Natural killer cell (primary cell): ENCODE data around the gene IL31. TPM values are rescaled to one million over a fixed set of nuclear protein-coding genes. Genes with fewer than 3 reads are reported as not detected.

Experiments used
- ATAC-seq, 3 donors: fragments of 150-1000 bp in 2 of 3; fragments of 200-7000 bp in 1 of 3; cut with Tn5 transposase; 1 replicate in 1 of 3; 2 replicates in 2 of 3; pipeline ENCODE4 v1.10.0; 2021; ENCODE audit warnings: mild to moderate bottlenecking in 2 of 3, moderate library complexity in 2 of 3
- DNase-seq, 2 donors: peaks; one replicate each; pipeline versions ENCODE4 v3.0.0 to v3.0.0-alpha.2; 2013 to 2021; ENCODE audit warnings: mixed read lengths in 1 of 2
- H3K27ac ChIP-seq: one replicate; pipeline ENCODE4 v1.5.1; 2013; ENCODE audit warnings: mild to moderate bottlenecking, low read length
- H3K27me3 ChIP-seq: one replicate; pipeline ENCODE4 v1.6.1; 2013; ENCODE audit warnings: low read length; ENCODE audit not compliant: control insufficient read depth, insufficient read depth
- H3K36me3 ChIP-seq: one replicate; pipeline ENCODE4 v1.6.1; 2013; ENCODE audit warnings: low read length; ENCODE audit not compliant: control insufficient read depth, insufficient read depth
- H3K4me1 ChIP-seq: one replicate; pipeline ENCODE4 v1.6.1; 2013; ENCODE audit warnings: low read length; ENCODE audit not compliant: control insufficient read depth, insufficient read depth
- H3K4me3 ChIP-seq: one replicate; pipeline ENCODE4 v1.5.1; 2013; ENCODE audit warnings: low read length
- H3K9me3 ChIP-seq: one replicate; pipeline ENCODE4 v1.6.1; 2013; ENCODE audit warnings: low read length; ENCODE audit not compliant: control insufficient read depth, insufficient read depth
- H3K27ac Mint-ChIP-seq, 2 donors: one replicate each; pipeline ENCODE4 v1.8.0; 2022; ENCODE audit warnings: mild to moderate bottlenecking in 2 of 2, mixed read lengths in 2 of 2, moderate library complexity in 1 of 2
- H3K27me3 Mint-ChIP-seq, 2 donors: one replicate each; pipeline ENCODE4 v1.8.0; 2022; ENCODE audit warnings: low read depth in 2 of 2, mixed read lengths in 2 of 2
- H3K36me3 Mint-ChIP-seq: one replicate; pipeline ENCODE4 v1.8.0; 2022; ENCODE audit warnings: mixed read lengths
- H3K4me1 Mint-ChIP-seq, 2 donors: one replicate each; pipeline ENCODE4 v1.8.0; 2022; ENCODE audit warnings: mixed read lengths in 2 of 2
- H3K4me3 Mint-ChIP-seq: one replicate; pipeline ENCODE4 v1.8.0; 2022; ENCODE audit warnings: mild to moderate bottlenecking, moderate library complexity, mixed read lengths
- H3K9me3 Mint-ChIP-seq, 2 donors: one replicate each; pipeline ENCODE4 v1.8.0; 2022; ENCODE audit warnings: mixed read lengths in 2 of 2
- CTCF ChIP-seq: fragments of 200-600 bp; IDR thresholded peaks from one replicate; pipeline ENCODE4 v1.8.0; 2022; ENCODE audit warnings: antibody characterized with exemption
- WGBS: methylation state at CpG from one replicate; pipeline ENCODE4 v1.1.7; 2013; ENCODE audit warnings: missing lambda C conversion rate; ENCODE audit not compliant: insufficient coverage; 5-methylcytosine and 5-hydroxymethylcytosine counted together
- intact Hi-C: fragments of 100-400 bp; cut with micrococcal nuclease; formaldehyde crosslinking; loops from one replicate; pipeline ENCODE4 v1.14.2; 2022
- total RNA-seq, 4 donors: library from RNA; stranded (reverse); fragments of 120-200 nt in 1 of 4; gene quantifications; one replicate each; pipeline versions ENCODE4 v1.2.3 to v1.2.4, GENCODE V29; 2013 to 2022

The IL31 gene
- total RNA-seq, 3 donors from 2014 or later (not counting 1 experiment from before 2014, with no cell fraction given) = not detected

- H3K4me3 ChIP-seq = no peak overlapping the region
- DNase-seq (no peak), ATAC-seq (no peak)
- H3K4me1 Mint-ChIP-seq = peaks cover 0 to 5% of the 10 kb centered on the region in 2 donors
- peaks cover 44% of the 10 kb centered on the region for H3K36me3 ChIP-seq
- no peak overlapping the region for H3K27ac ChIP-seq
- no peaks in the 10 kb centered on the region for H3K4me1 ChIP-seq
- H3K9me3 Mint-ChIP-seq = no peaks in the 10 kb centered on the region
- H3K9me3 ChIP-seq = no peaks in the 10 kb centered on the region
- no peaks in the 10 kb centered on the region for H3K27me3 ChIP-seq
- intact Hi-C loops = no loop called here
- no peaks in the 10 kb centered on the region for H3K27me3 Mint-ChIP-seq
- no peaks in the 10 kb centered on the region for H3K36me3 Mint-ChIP-seq
- TF ChIP-seq CTCF = no peak
- H3K4me3 Mint-ChIP-seq = no peak overlapping the region
- no peak overlapping the region for H3K27ac Mint-ChIP-seq
- WGBS = 94% methylated on average over 21 of the region's 21 CpGs
Measured at GRCh38 chr12:122141911-122142725, 31.9 kb downstream of the IL31 start.

GRCh38 chr12:122140467-122141257, 33.4 kb downstream of the IL31 start:
- Mint-ChIP-seq H3K27ac (no peak overlapping the region), H3K27me3 (no peaks in the 10 kb centered on the region), H3K36me3 (no peaks in the 10 kb centered on the region), H3K9me3 (no peaks in the 10 kb centered on the region), H3K4me3 (no peak overlapping the region), H3K4me1 (peaks cover 0 to 5% of the 10 kb centered on the region in 2 donors)
- DNase-seq (no peak), ATAC-seq (peak in 1 of 3 donors; percentile 8)
- intact Hi-C loops = no loop called here
- no peak for TF ChIP-seq CTCF
- Histone ChIP-seq H3K27ac (no peak overlapping the region), H3K9me3 (no peaks in the 10 kb centered on the region), H3K4me1 (no peaks in the 10 kb centered on the region), H3K4me3 (no peak overlapping the region), H3K27me3 (no peaks in the 10 kb centered on the region), H3K36me3 (peaks cover 48% of the 10 kb centered on the region)
- WGBS = 92% methylated on average over 19 of the region's 19 CpGs

GRCh38 chr12:122139941-122140340, 34.1 kb downstream of the IL31 start:
- H3K27ac ChIP-seq = no peak overlapping the region
- DNase-seq = no peak
- H3K4me3 Mint-ChIP-seq = no peak overlapping the region
- no peak overlapping the region for H3K4me3 ChIP-seq
- no peaks in the 10 kb centered on the region for H3K36me3 Mint-ChIP-seq
- no peak for ATAC-seq
- WGBS = 93% methylated on average over 7 of the region's 8 CpGs
- H3K27me3 ChIP-seq = no peaks in the 10 kb centered on the region
- no peak overlapping the region for H3K27ac Mint-ChIP-seq
- peaks cover 0 to 5% of the 10 kb centered on the region in 2 donors for H3K4me1 Mint-ChIP-seq
- intact Hi-C loops = no loop called here
- H3K36me3 ChIP-seq = peaks cover 55% of the 10 kb centered on the region
- TF ChIP-seq CTCF = no peak
- H3K4me1 ChIP-seq = no peaks in the 10 kb centered on the region
- no peaks in the 10 kb centered on the region for H3K9me3 Mint-ChIP-seq
- no peaks in the 10 kb centered on the region for H3K27me3 Mint-ChIP-seq
- H3K9me3 ChIP-seq = no peaks in the 10 kb centered on the region
